Measurements from ENCODE around the gene STRN4. TPM values are rescaled to one million over a fixed set of nuclear protein-coding genes. Genes with fewer than 3 reads are reported as not detected.

Gene STRN4
- total RNA-seq, 1 donor from 2014 or later = 69.1 TPM

GRCh38 chr19:46698395-46699321 is 47.6 kb downstream of the STRN4 start:
- Histone ChIP-seq H3K4me1 (no peaks in the 10 kb centered on the region), H3K27me3 (ENCODE audit: low read depth) (no peaks in the 10 kb centered on the region), H3K36me3 (peaks cover 91% of the 10 kb centered on the region), H3K9me3 (no peaks in the 10 kb centered on the region), H3K4me3 (no peak overlapping the region), H3K27ac (no peak overlapping the region)
- no peak for DNase-seq
- intact Hi-C loops (cut with DNase I) = no loop called here
- TF ChIP-seq CTCF (IDR thresholded peaks at IDR 0.05) = no peak
- no peak for ATAC-seq

- intact Hi-C loops (cut with DNase I) = no loop called here
- no peak for TF ChIP-seq CTCF (IDR thresholded peaks at IDR 0.05)
- H3K9me3 ChIP-seq = no peaks in the 10 kb centered on the region
- DNase-seq (peak; percentile 96), ATAC-seq (peak; percentile 97)
- H3K27me3 ChIP-seq (ENCODE audit: low read depth) = no peaks in the 10 kb centered on the region
- H3K27ac ChIP-seq = no peak overlapping the region
- H3K4me1 ChIP-seq = no peaks in the 10 kb centered on the region
- peak overlapping the region; percentile 2 for H3K4me3 ChIP-seq
- peaks cover 91% of the 10 kb centered on the region for H3K36me3 ChIP-seq
These were observed 48.9 kb downstream of the STRN4 start for GRCh38 chr19:46697204-46697960.

DNA sequence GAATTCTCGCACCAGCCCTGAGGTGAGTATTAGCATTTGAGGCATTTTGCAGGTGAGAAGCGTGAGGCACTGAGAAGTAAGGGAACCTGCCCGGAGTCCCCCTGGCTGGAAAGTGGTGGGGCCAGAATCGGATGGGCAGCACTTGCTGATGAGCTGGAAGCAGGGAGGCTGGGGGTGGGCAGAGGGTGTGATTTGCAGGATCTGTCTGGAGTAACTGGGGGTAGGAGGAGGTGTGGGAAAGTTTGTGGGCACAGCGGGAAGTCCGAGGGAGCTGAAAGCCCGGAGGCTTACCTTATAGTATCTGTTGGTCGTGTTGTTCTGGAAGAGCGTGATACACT is 49.4 kb downstream of the STRN4 start:
- no peaks in the 10 kb centered on the region for H3K27me3 ChIP-seq (ENCODE audit: low read depth)
- H3K9me3 ChIP-seq = no peaks in the 10 kb centered on the region
- H3K36me3 ChIP-seq = peaks cover 91% of the 10 kb centered on the region
- H3K27ac ChIP-seq = no peak overlapping the region
- intact Hi-C loops (cut with DNase I) = no loop called here
- DNase-seq = no peak
- H3K4me1 ChIP-seq = no peaks in the 10 kb centered on the region
- TF ChIP-seq CTCF (IDR thresholded peaks at IDR 0.05) = no peak
- H3K4me3 ChIP-seq = no peak overlapping the region
- no peak for ATAC-seq

DNA sequence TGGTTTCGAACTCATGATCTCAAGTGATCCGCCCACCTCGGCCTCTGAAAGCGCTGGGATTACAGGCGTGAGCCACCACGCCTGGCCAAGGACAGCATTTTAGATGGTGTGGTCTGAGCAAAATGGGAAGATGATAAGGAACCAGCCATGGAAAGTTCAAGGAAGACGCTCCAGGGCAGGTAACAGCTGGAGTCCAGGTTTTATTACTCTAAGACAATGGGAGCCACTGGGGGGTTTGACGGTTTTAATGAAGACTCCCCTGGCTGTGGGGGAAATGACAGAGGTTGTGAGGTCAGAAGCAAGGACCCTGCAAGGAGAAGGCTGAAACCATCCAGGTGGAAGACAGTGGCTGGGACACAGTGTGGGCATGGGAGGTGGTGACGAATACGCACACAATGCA is 50.2 kb downstream of the STRN4 start:
- Histone ChIP-seq H3K27ac (no peak overlapping the region), H3K9me3 (no peaks in the 10 kb centered on the region), H3K27me3 (ENCODE audit: low read depth) (no peaks in the 10 kb centered on the region), H3K4me3 (no peak overlapping the region), H3K36me3 (peaks cover 91% of the 10 kb centered on the region), H3K4me1 (no peaks in the 10 kb centered on the region)
- ATAC-seq = no peak
- no peak for TF ChIP-seq CTCF (IDR thresholded peaks at IDR 0.05)
- intact Hi-C loops (cut with DNase I) = no loop called here
- DNase-seq = no peak

GRCh38 chr19:46693760-46694159 is 52.5 kb downstream of the STRN4 start:
- H3K36me3 ChIP-seq = peaks cover 91% of the 10 kb centered on the region
- no peak for TF ChIP-seq CTCF (IDR thresholded peaks at IDR 0.05)

More at GRCh38 chr19:46693760-46694159, 52.5 kb downstream of the STRN4 start:
- DNase-seq (no peak), ATAC-seq (no peak)
- Histone ChIP-seq H3K27me3 (ENCODE audit: low read depth) (no peaks in the 10 kb centered on the region), H3K4me3 (no peak overlapping the region), H3K9me3 (no peaks in the 10 kb centered on the region), H3K4me1 (no peaks in the 10 kb centered on the region), H3K27ac (no peak overlapping the region)
- intact Hi-C loops (cut with DNase I) = no loop called here
